ENCODE measurements around the gene GJB4.

DNA sequence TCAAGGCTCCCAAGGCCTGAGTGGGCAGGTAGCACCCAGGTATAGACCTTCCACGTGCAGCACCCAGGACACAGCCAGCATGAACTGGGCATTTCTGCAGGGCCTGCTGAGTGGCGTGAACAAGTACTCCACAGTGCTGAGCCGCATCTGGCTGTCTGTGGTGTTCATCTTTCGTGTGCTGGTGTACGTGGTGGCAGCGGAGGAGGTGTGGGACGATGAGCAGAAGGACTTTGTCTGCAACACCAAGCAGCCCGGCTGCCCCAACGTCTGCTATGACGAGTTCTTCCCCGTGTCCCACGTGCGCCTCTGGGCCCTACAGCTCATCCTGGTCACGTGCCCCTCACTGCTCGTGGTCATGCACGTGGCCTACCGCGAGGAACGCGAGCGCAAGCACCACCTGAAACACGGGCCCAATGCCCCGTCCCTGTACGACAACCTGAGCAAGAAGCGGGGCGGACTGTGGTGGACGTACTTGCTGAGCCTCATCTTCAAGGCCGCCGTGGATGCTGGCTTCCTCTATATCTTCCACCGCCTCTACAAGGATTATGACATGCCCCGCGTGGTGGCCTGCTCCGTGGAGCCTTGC is 1.7 kb downstream of the GJB4 start:
- TF ChIP-seq, protein P1, sequence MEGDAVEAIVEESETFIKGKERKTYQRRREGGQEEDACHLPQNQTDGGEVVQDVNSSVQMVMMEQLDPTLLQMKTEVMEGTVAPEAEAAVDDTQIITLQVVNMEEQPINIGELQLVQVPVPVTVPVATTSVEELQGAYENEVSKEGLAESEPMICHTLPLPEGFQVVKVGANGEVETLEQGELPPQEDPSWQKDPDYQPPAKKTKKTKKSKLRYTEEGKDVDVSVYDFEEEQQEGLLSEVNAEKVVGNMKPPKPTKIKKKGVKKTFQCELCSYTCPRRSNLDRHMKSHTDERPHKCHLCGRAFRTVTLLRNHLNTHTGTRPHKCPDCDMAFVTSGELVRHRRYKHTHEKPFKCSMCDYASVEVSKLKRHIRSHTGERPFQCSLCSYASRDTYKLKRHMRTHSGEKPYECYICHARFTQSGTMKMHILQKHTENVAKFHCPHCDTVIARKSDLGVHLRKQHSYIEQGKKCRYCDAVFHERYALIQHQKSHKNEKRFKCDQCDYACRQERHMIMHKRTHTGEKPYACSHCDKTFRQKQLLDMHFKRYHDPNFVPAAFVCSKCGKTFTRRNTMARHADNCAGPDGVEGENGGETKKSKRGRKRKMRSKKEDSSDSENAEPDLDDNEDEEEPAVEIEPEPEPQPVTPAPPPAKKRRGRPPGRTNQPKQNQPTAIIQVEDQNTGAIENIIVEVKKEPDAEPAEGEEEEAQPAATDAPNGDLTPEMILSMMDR (IDR thresholded peaks at IDR 0.05) = no peak
- TF ChIP-seq POLR2AphosphoS5 (IDR thresholded peaks at IDR 0.05) = no peak
- TF ChIP-seq POLR2A (IDR thresholded peaks at IDR 0.05) = no peak

Measured in gastroesophageal sphincter (tissue), 3 donors.